Activated CD8-positive, alpha-beta T cell treated with anti-CD3 and anti-CD28 coated beads for 36 hours (primary cell): ENCODE results near the gene TRPV2. TPM values are rescaled to one million over a fixed set of nuclear protein-coding genes. Genes with fewer than 3 reads are reported as not detected.

Source experiments
- ATAC-seq: fragments of 200-7000 bp; cut with Tn5 transposase; one replicate; pipeline ENCODE4 v1.10.0; 2021; ENCODE audit warnings: mild to moderate bottlenecking, moderate library complexity
- CTCF ChIA-PET: fragments of 350-600 bp; sonication (Branson Sonifier 250); formaldehyde crosslinking; loops from one replicate; lab custom pipeline; 2021; ENCODE audit warnings: antibody characterized with exemption; lab: Charles Lee
- POLR2A ChIA-PET: fragments of 350-600 bp; sonication (Branson Sonifier 250); formaldehyde crosslinking; loops from one replicate; lab custom pipeline; 2021; ENCODE audit warnings: antibody characterized with exemption; lab: Charles Lee
- DNase-seq: peaks from one replicate; pipeline ENCODE4 v3.0.0-alpha.2; 2020
- H3K27ac Mint-ChIP-seq: one replicate; pipeline ENCODE4 v1.8.0; 2021; ENCODE audit warnings: mild to moderate bottlenecking, mixed read lengths
- H3K27me3 Mint-ChIP-seq: one replicate; pipeline ENCODE4 v1.8.0; 2021; ENCODE audit warnings: mixed read lengths
- H3K36me3 Mint-ChIP-seq: one replicate; pipeline ENCODE4 v1.8.0; 2021; ENCODE audit warnings: low read depth, mixed read lengths
- H3K4me1 Mint-ChIP-seq: one replicate; pipeline ENCODE4 v1.8.0; 2021; ENCODE audit warnings: low read depth, mixed read lengths
- H3K4me3 Mint-ChIP-seq: one replicate; pipeline ENCODE4 v1.8.0; 2021; ENCODE audit warnings: mild to moderate bottlenecking, moderate library complexity, mixed read lengths
- H3K9me3 Mint-ChIP-seq: one replicate; pipeline ENCODE4 v1.8.0; 2021; ENCODE audit warnings: mixed read lengths
- intact Hi-C: fragments of 100-400 bp; cut with micrococcal nuclease; formaldehyde crosslinking; loops from one replicate; pipeline ENCODE4 v1.10.0; 2022
- total RNA-seq, 2 experiments: library from RNA; stranded (reverse); gene quantifications; one replicate each; pipeline ENCODE4 v1.2.3, GENCODE V29; 2021
- TF ChIP-seq, protein P1 (sequence below): fragments of 200-600 bp; IDR thresholded peaks from one replicate; pipeline ENCODE4 v1.8.0; 2022; ENCODE audit warnings: antibody characterized with exemption, mild to moderate bottlenecking

TRPV2 gene
- total RNA-seq, 2 experiments from 2014 or later: 44.6 to 47.6 TPM

DNA sequence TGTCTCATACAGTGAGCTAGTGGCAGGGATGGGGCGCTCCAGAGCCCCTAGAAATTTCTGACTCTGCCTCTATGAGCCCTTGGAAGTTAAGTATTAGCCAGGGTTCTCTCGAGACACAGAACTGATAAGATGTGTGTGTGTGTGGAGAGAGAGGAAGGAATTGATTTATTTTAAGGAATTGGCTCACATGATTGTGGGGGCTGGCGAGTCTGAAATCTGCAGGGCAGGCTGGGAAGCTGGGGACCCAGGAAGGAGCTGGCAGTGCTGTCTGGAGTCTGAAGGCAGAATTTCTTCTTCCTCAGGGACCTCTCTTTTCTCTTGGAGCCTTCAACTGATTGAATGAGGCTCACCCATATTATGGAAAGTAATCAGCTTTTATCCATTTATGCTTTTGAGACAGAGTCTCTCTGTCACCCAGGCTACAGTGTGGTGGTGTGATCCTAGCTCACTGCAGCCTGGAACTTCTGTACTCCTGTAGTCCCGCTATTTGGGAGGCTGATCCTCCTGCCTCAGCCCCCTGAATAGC, 59.9 kb downstream of the TRPV2 start:
- ATAC-seq (no peak), DNase-seq (no peak)
- ChIA-PET CTCF (interaction anchor here (1.0 kb wide), 1 partner anchor 15 kb away, joined by 4 read pairs; no protein-coding TSS in a partner anchor), POLR2A (interaction anchor here (1.1 kb wide), 1 partner anchor 23 kb away, joined by 4 read pairs; no protein-coding TSS in a partner anchor)
- Mint-ChIP-seq H3K36me3 (no peaks in the 10 kb centered on the region), H3K9me3 (no peaks in the 10 kb centered on the region), H3K4me1 (no peaks in the 10 kb centered on the region), H3K4me3 (no peak overlapping the region), H3K27me3 (no peaks in the 10 kb centered on the region), H3K27ac (no peak overlapping the region)
- intact Hi-C loops: no loop called here
- TF ChIP-seq, protein P1, sequence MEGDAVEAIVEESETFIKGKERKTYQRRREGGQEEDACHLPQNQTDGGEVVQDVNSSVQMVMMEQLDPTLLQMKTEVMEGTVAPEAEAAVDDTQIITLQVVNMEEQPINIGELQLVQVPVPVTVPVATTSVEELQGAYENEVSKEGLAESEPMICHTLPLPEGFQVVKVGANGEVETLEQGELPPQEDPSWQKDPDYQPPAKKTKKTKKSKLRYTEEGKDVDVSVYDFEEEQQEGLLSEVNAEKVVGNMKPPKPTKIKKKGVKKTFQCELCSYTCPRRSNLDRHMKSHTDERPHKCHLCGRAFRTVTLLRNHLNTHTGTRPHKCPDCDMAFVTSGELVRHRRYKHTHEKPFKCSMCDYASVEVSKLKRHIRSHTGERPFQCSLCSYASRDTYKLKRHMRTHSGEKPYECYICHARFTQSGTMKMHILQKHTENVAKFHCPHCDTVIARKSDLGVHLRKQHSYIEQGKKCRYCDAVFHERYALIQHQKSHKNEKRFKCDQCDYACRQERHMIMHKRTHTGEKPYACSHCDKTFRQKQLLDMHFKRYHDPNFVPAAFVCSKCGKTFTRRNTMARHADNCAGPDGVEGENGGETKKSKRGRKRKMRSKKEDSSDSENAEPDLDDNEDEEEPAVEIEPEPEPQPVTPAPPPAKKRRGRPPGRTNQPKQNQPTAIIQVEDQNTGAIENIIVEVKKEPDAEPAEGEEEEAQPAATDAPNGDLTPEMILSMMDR: no peak

DNA sequence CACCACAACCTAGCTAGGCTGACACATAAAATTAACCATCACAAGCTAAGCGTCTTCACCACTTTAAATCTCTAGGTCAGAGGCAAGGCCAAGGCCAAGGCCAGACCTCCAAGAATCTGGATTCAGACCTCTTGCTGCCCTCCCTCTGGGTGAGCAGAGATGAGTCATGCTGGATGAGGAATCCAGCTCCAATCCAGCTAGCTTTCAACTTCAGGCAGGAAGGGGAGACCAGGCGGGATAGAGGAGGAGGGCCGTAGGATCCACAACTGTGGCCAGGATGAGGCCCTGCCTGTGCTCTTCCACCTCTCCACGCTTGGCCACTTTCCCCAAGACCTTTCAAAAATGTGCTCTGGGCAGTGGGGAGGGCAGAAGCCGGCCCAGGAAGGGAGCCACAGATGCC, 61.9 kb downstream of the TRPV2 start:
- Mint-ChIP-seq H3K27me3 (no peaks in the 10 kb centered on the region), H3K9me3 (no peaks in the 10 kb centered on the region), H3K4me3 (no peak overlapping the region), H3K36me3 (no peaks in the 10 kb centered on the region), H3K27ac (no peak overlapping the region), H3K4me1 (no peaks in the 10 kb centered on the region)
- intact Hi-C loops: no loop called here
- ATAC-seq (no peak), DNase-seq (no peak)
- TF ChIP-seq, protein P1: no peak
- CTCF ChIA-PET: interaction anchor here (1.1 kb wide), 1 partner anchor 107 kb away, joined by 3 read pairs; no protein-coding TSS in a partner anchor
- POLR2A ChIA-PET: no interaction called here

DNA sequence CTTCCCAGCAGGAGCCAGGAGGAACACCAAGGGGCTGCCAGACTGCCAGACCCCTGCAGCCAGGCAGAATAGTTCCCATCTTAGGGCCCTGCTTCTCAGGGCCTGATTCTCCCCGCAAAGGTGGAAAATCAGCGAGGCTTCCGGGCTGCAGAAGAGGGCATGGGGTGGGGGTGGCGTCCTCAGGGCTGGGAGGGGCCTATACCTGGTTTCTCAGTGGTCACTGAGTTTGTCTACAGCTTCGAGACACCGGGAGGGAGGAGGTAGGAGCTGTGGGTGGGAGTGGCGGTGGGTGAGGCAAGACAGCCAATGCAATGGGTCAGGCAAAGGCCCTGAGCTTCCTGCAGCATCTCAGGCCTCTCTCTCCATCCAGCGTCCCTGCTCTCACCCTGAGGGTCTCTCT, 62.3 kb downstream of the TRPV2 start:
- ATAC-seq: no peak
- Mint-ChIP-seq H3K27me3 (no peaks in the 10 kb centered on the region), H3K27ac (no peak overlapping the region), H3K9me3 (no peaks in the 10 kb centered on the region), H3K4me1 (no peaks in the 10 kb centered on the region), H3K4me3 (no peak overlapping the region), H3K36me3 (no peaks in the 10 kb centered on the region)
- CTCF ChIA-PET: interaction anchor here (1.1 kb wide), 1 partner anchor 107 kb away, joined by 3 read pairs; no protein-coding TSS in a partner anchor
- TF ChIP-seq, protein P1: no peak
- POLR2A ChIA-PET: no interaction called here
- no peak for DNase-seq
- intact Hi-C loops: no loop called here

DNA sequence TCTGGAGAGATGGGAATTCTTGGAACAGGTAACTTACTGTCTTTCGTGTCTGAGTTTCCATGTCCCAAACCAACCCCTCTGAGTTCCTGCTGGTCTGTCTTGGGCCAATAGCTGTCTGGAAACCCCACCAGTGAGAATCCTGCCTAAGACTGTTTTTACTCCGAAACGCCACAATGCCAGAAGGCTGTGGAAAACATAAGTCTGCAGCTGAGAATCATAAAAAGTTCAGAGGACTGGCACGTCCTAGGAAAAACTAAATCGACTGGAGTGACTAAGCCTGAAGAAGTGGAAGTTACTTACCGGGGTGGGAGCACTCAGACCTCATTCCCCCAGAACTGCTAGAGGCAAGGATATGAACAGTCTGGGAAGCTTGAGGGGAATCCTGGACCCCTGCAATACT, 63.3 kb downstream of the TRPV2 start:
- TF ChIP-seq, protein P1: no peak
- no peaks in the 10 kb centered on the region for H3K4me1 Mint-ChIP-seq
- no peak for ATAC-seq
- no peak overlapping the region for H3K27ac Mint-ChIP-seq
- no peak overlapping the region for H3K4me3 Mint-ChIP-seq
- intact Hi-C loops: no loop called here
- DNase-seq: no peak
- ChIA-PET CTCF (interaction anchor here (0.9 kb wide), 1 partner anchor 14 kb away, joined by 3 read pairs; no protein-coding TSS in a partner anchor), POLR2A (interaction anchor here (0.6 kb wide), 1 partner anchor 35 kb away, joined by 3 read pairs; no protein-coding TSS in a partner anchor)
- H3K36me3 Mint-ChIP-seq: no peaks in the 10 kb centered on the region
- no peaks in the 10 kb centered on the region for H3K27me3 Mint-ChIP-seq
- H3K9me3 Mint-ChIP-seq: no peaks in the 10 kb centered on the region

DNA sequence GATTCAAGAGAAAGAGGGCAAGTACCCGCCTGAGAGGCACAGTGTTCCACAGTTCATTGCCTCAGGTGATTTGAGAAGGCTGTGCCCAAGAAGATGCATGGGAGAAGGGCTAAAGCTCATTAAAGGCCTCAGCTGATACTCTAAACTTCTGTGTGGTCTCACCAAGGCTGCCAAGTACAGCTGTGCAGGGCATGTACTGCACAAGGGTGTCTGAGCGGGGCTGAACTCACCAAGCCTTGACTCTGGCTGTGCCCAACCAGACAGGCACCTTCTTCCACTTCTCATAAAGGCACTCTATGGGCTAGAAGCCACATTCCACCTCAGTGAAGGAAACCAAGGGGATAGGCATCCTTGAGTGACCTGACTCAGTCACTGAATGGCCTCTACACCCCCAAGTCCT, 63.9 kb downstream of the TRPV2 start:
- Mint-ChIP-seq H3K4me1 (no peaks in the 10 kb centered on the region), H3K27me3 (no peaks in the 10 kb centered on the region), H3K4me3 (no peak overlapping the region), H3K27ac (no peak overlapping the region), H3K9me3 (no peaks in the 10 kb centered on the region), H3K36me3 (no peaks in the 10 kb centered on the region)
- POLR2A ChIA-PET: interaction anchor here (0.6 kb wide), 1 partner anchor 36 kb away, joined by 3 read pairs; no protein-coding TSS in a partner anchor
- no peak for DNase-seq
- intact Hi-C loops: no loop called here
- CTCF ChIA-PET: no interaction called here
- ATAC-seq: no peak
- TF ChIP-seq, protein P1: no peak
